Kidney (tissue), 14 donors: ENCODE results near the gene PDGFD. TPM values are rescaled to one million over a fixed set of nuclear protein-coding genes. Genes with fewer than 3 reads are reported as not detected.

ENCODE experiments used
- DNase-seq, 5 donors: peaks; one replicate each; pipeline ENCODE4 v3.0.0-alpha.2; 2013 to 2020
- FAIRE-seq: peaks from 2 replicates; lab custom pipeline; 2012; peaks lifted over from hg19 to GRCh38; lab: Jason Lieb, UNC
- H3K27ac ChIP-seq, 2 donors: one replicate each; pipeline ENCODE4 v1.7.0; 2013; ENCODE audit warnings: low read depth in 2 of 2, low read length in 2 of 2, inconsistent platforms in 1 of 2
- H3K27me3 ChIP-seq: one replicate; pipeline ENCODE4 v1.7.1; 2013; ENCODE audit warnings: low read length, inconsistent platforms; ENCODE audit not compliant: control insufficient read depth, insufficient read depth
- H3K36me3 ChIP-seq, 3 donors: one replicate each; pipeline versions ENCODE4 v1.7.0 to v1.7.1; 2013; ENCODE audit warnings: low read length in 3 of 3, control low read depth in 1 of 3, inconsistent platforms in 1 of 3; ENCODE audit not compliant: insufficient read depth in 3 of 3, control insufficient read depth in 2 of 3
- H3K4me1 ChIP-seq, 3 donors: one replicate each; pipeline versions ENCODE4 v1.7.0 to v1.7.1; 2013; ENCODE audit warnings: low read length in 3 of 3, inconsistent platforms in 1 of 3, low read depth in 1 of 3; ENCODE audit not compliant: control insufficient read depth in 2 of 3, insufficient read depth in 2 of 3
- H3K4me3 ChIP-seq, 3 donors: one replicate each; pipeline versions ENCODE4 v1.7.0 to v1.8.1; 2013; ENCODE audit warnings: low read length in 3 of 3, control low read depth in 1 of 3, inconsistent platforms in 1 of 3
- H3K9ac ChIP-seq, 3 donors: one replicate each; pipeline versions ENCODE4 v1.7.0 to v1.7.1; 2013; ENCODE audit warnings: low read length in 3 of 3, control low read depth in 1 of 3, inconsistent platforms in 1 of 3
- H3K9me3 ChIP-seq, 3 donors: one replicate each; pipeline versions ENCODE4 v1.7.0 to v1.7.1; 2013; ENCODE audit warnings: low read length in 3 of 3, control low read depth in 1 of 3, inconsistent platforms in 1 of 3; ENCODE audit not compliant: control insufficient read depth in 2 of 3, insufficient read depth in 1 of 3
- CTCF ChIP-seq: IDR thresholded peaks from 3 replicates; pipeline ENCODE4 v1.5.1; 2012; ENCODE audit warnings: mild to moderate bottlenecking, moderate library complexity, borderline replicate concordance; ENCODE audit not compliant: insufficient read depth; ENCODE audit errors: extremely low read depth
- intact Hi-C: fragments of 100-400 bp; cut with DNase I; formaldehyde crosslinking; loops from one replicate; pipeline ENCODE4 v1.11.1; 2022
- polyA plus RNA-seq: library from polyadenylated mRNA; stranded (reverse); fragments of 350-450 nt; fragmentation: Illumina TruSeq; extraction: RNeasy Lipid Tissue Mini Kit (QIAGEN cat#74804); gene quantifications from one replicate; pipeline ENCODE4 v1.2.3, GENCODE V29; 2014; ENCODE audit warnings: low read depth, low replicate concordance; ENCODE audit not compliant: insufficient read depth
- total RNA-seq: library from RNA; stranded (reverse); fragmentation: NEBNext Ultra II Directional; extraction: Animal tissue kit (Norgen Biotek cat#: 25700); gene quantifications from one replicate; pipeline ENCODE4 v1.2.1, GENCODE V29; 2021
- donor health status: control.
- donor health status: control.
- donor health status: control.
- donor health status: control.
- donor health status: control.
- donor health status: DM: yes; HTN: yes; CAD: no.
- donor health status: Normal renal cell carcinoma (clear cell type).

The PDGFD gene
- total and polyA plus RNA-seq, 2 donors from 2014 or later: 5.3 to 12.2 TPM

- Histone ChIP-seq H3K27ac (no peak overlapping the region), H3K9me3 (no peaks in the 10 kb centered on the region), H3K4me3 (no peak overlapping the region), H3K27me3 (no peaks in the 10 kb centered on the region), H3K36me3 (no peaks in the 10 kb centered on the region), H3K4me1 (no peaks in the 10 kb centered on the region), H3K9ac (no peak overlapping the region)
- no peak for TF ChIP-seq CTCF
- DNase-seq (no peak), FAIRE-seq (no peak)
- intact Hi-C loops: no loop called here
Observed at GRCh38 chr11:104067534-104067933, 96.4 kb downstream of the PDGFD start.

DNA sequence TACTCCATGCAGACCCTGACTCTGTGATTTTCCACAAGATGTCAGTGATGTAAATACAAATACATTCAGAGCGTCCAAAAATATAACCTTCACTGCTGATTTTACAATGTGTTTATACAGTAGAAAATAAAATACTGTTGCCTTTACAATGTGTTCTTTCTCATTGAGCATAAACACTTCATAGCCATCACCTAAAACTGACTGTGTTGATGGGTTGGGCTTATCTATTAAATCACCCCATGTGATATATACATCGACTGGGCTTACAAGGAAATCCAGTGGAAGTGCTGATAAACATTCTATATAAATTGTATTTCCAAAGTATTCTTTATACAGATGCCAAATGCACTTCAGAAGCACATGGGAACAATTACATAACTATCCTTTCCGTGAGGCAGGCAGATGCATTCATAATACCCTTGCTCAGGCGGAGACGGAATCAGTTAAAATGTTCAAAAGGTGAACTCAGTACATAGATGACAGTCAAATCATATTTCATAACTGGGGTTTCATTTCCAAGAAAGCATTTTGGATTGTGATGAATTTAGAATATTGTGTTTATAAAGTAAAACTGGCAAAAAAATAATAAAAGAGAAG lies 99.8 kb downstream of the PDGFD start:
- intact Hi-C loops: no loop called here
- DNase-seq (peak in 1 of 5 donors; percentile 9), FAIRE-seq (no peak)
- Histone ChIP-seq H3K9ac (no peak overlapping the region), H3K4me1 (no peaks in the 10 kb centered on the region), H3K27ac (no peak overlapping the region), H3K36me3 (no peaks in the 10 kb centered on the region), H3K27me3 (no peaks in the 10 kb centered on the region), H3K4me3 (no peak overlapping the region), H3K9me3 (no peaks in the 10 kb centered on the region)
- TF ChIP-seq CTCF: no peak

DNA sequence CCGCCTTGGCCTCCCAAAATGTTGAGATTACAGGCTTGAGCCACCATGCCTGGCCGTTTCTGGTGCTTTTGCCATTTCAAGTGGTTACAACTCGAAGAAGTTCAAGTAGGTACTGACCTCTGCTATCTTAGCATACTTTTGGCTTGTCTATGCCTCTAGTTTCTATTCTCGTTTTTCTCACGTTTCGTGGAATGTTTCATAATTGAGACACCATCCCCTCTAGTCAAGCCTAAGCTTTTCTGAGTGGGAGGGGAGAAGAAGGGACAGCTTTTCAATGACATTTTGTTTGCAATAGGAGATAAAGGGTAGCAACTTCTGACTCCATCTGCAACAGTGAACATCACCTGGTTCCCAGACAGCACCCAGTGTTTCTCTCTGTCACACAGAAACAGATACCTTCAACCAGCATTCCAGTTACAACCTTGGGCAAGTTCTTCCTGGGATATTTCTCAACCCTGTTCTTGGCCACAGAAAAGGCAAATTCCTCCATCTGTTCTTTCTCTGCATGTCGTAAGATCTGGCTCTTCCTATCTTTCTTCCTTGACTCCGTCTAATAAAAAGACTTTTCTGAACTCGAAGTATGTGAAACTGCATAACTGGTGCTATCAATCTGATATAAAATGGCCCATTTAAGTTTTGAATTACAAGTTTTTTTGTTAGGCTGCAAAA lies 102.0 kb downstream of the PDGFD start:
- Histone ChIP-seq H3K9ac (no peak overlapping the region), H3K36me3 (no peaks in the 10 kb centered on the region), H3K9me3 (no peaks in the 10 kb centered on the region), H3K4me3 (no peak overlapping the region), H3K4me1 (no peaks in the 10 kb centered on the region), H3K27me3 (no peaks in the 10 kb centered on the region), H3K27ac (no peak overlapping the region)
- TF ChIP-seq CTCF: no peak
- FAIRE-seq (no peak), DNase-seq (no peak)
- intact Hi-C loops: no loop called here
